HG03520 (cell line): ENCODE results near the gene HCFC1R1.

Experiments
- ATAC-seq: cut with Tn5 transposase; IDR thresholded peaks from one replicate; pipeline ENCODE4 v1.9.1; 2021; ENCODE audit warnings: mild to moderate bottlenecking, moderate library complexity; ENCODE audit not compliant: unreplicated experiment

Gene HCFC1R1

GRCh38 chr16:3004319-3004718 lies 19.4 kb downstream of the HCFC1R1 start:
- peak; percentile 13 for ATAC-seq

GRCh38 chr16:3003582-3004270 lies 20.0 kb downstream of the HCFC1R1 start:
- peak; percentile 95 for ATAC-seq

GRCh38 chr16:3001316-3001715 lies 22.4 kb downstream of the HCFC1R1 start:
- no peak for ATAC-seq

GRCh38 chr16:3000540-3000939 lies 23.2 kb downstream of the HCFC1R1 start:
- ATAC-seq: no peak

GRCh38 chr16:2999929-3000328 lies 23.8 kb downstream of the HCFC1R1 start:
- no peak for ATAC-seq

GRCh38 chr16:2996298-2996697 lies 27.4 kb downstream of the HCFC1R1 start:
- ATAC-seq: no peak

GRCh38 chr16:2992383-2993081 lies 31.2 kb downstream of the HCFC1R1 start:
- ATAC-seq: no peak

GRCh38 chr16:2991566-2992261 lies 32.0 kb downstream of the HCFC1R1 start:
- ATAC-seq: no peak

GRCh38 chr16:2990891-2991290 lies 32.9 kb downstream of the HCFC1R1 start:
- ATAC-seq: no peak

GRCh38 chr16:2988590-2989099 lies 35.1 kb downstream of the HCFC1R1 start:
- no peak for ATAC-seq

- no peak for ATAC-seq
Observed at GRCh38 chr16:2987833-2988232, 35.9 kb downstream of the HCFC1R1 start.

- no peak for ATAC-seq
Observed at GRCh38 chr16:2987286-2987685, 36.5 kb downstream of the HCFC1R1 start.

GRCh38 chr16:2986623-2987188 lies 37.0 kb downstream of the HCFC1R1 start:
- no peak for ATAC-seq

- no peak for ATAC-seq
Observed at GRCh38 chr16:2985893-2986355, 37.8 kb downstream of the HCFC1R1 start.

GRCh38 chr16:2985462-2985861 lies 38.3 kb downstream of the HCFC1R1 start:
- no peak for ATAC-seq

GRCh38 chr16:2983706-2984136 lies 40.0 kb downstream of the HCFC1R1 start:
- no peak for ATAC-seq

GRCh38 chr16:2982402-2982801 lies 41.3 kb downstream of the HCFC1R1 start:
- ATAC-seq: no peak

GRCh38 chr16:2981899-2982250 lies 41.9 kb downstream of the HCFC1R1 start:
- ATAC-seq: no peak

GRCh38 chr16:2981177-2981898 lies 42.4 kb downstream of the HCFC1R1 start:
- ATAC-seq: no peak
